Measurements from ENCODE around the gene ABLIM3. TPM values are rescaled to one million over a fixed set of nuclear protein-coding genes. Genes with fewer than 3 reads are reported as not detected.

ABLIM3 gene
- total RNA-seq, 6 experiments from 2014 or later, result 29.3 to 54.1 (median 48.3) TPM

DNA sequence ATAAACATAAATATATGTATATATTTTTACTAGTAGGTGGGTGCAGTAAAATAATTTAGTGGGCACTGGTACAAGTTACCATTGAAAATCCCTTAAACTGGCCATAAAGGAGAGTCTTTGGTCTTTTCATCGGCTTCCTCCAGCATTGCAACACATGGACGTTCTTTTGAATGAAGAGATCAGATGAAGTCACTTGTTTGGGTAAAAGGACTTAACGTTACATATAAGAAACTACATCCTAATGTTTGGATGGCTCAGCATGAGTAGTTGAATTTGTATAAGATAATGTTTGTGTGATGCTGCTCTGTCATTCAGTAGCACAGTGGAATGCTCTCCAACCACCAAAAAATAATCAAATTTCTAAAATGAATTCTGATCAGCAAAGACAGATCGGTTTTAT, 161.9 kb downstream of the ABLIM3 start:
- TF ChIP-seq, protein P1, sequence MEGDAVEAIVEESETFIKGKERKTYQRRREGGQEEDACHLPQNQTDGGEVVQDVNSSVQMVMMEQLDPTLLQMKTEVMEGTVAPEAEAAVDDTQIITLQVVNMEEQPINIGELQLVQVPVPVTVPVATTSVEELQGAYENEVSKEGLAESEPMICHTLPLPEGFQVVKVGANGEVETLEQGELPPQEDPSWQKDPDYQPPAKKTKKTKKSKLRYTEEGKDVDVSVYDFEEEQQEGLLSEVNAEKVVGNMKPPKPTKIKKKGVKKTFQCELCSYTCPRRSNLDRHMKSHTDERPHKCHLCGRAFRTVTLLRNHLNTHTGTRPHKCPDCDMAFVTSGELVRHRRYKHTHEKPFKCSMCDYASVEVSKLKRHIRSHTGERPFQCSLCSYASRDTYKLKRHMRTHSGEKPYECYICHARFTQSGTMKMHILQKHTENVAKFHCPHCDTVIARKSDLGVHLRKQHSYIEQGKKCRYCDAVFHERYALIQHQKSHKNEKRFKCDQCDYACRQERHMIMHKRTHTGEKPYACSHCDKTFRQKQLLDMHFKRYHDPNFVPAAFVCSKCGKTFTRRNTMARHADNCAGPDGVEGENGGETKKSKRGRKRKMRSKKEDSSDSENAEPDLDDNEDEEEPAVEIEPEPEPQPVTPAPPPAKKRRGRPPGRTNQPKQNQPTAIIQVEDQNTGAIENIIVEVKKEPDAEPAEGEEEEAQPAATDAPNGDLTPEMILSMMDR (IDR thresholded peaks at IDR 0.05), result no peak
- Mint-ChIP-seq H3K36me3 (ENCODE audit: low read depth) (no peaks in the 10 kb centered on the region), H3K4me1 (ENCODE audit: low read depth) (peaks cover 29% of the 10 kb centered on the region), H3K9me3 (no peaks in the 10 kb centered on the region), H3K4me3 (no peak overlapping the region), H3K27me3 (ENCODE audit: insufficient read depth) (peaks cover 1% of the 10 kb centered on the region), H3K27ac (no peak overlapping the region)
- DNase-seq, result no peak

DNA sequence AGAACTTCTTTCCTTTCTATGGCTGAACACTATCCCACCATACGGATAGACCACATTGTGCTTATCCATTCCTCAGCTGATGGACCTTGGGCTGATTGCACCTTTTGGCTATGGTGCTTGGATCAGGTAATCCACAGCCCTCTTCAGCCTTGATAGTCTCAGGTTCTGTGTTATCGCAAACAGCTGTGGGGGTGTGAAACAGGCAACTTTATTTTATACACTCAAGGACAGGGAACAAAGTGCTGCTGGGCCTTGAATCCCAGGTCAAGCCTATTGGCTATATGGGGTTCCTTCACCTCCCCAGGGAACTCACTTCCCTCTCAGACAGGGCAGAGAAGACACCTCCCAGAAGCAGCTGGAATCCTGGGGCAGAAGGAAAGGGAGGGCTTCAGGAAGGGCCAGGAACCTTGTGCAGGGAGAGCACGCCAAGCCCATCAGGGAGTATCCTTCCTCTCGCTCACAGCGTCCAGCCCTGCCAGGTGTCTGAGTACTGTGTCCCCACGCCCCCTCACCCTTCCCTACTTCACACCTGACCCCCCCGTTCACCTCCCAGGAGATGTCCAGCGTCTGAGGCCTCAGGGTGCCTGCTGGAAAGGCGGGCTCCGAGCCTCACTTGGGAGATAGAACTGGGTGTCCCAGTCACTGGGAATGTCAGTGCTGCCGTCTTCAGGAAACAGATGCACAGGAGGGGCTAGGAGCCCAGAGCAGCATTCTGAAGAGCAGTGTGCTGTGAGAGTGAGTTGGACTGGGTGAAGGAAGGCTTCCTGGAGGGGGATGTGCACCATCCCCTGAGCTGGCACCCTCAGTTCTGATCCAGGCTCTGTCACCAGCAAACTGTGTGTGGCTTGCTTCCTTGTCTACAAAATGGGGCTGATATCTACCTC, 163.1 kb downstream of the ABLIM3 start:
- TF ChIP-seq, protein P1 (IDR thresholded peaks at IDR 0.05), result no peak
- Mint-ChIP-seq H3K27me3 (ENCODE audit: insufficient read depth) (peaks cover 1% of the 10 kb centered on the region), H3K4me1 (ENCODE audit: low read depth) (peaks cover 26% of the 10 kb centered on the region), H3K4me3 (no peak overlapping the region), H3K36me3 (ENCODE audit: low read depth) (no peaks in the 10 kb centered on the region), H3K9me3 (no peaks in the 10 kb centered on the region), H3K27ac (no peak overlapping the region)
- no peak for DNase-seq

DNA sequence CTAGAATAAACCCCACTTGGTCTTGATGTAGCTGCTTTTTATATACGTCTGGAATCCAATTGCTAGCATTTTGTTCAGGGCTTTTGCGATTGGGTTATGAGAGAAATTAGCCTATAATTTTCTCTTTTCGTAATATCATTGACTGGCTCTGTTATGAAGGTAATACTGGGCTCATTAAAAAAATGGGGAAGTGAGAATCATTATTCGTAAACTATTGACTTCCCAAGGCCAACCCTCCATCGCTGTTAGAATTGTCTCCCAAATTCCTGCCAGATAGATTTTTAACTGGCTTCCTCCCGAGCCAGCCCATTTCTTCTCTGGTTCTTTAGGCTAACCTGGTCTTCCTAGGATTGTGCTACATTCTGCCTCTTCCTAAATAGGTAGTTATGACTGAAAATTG, 168.1 kb downstream of the ABLIM3 start:
- no peak overlapping the region for H3K27ac Mint-ChIP-seq
- H3K9me3 Mint-ChIP-seq, result no peaks in the 10 kb centered on the region
- H3K27me3 Mint-ChIP-seq (ENCODE audit: insufficient read depth), result no peaks in the 10 kb centered on the region; the same call in 1 of the 2 replicates
- TF ChIP-seq, protein P1 (IDR thresholded peaks at IDR 0.05), result no peak
- DNase-seq, result no peak
- no peak overlapping the region for H3K4me3 Mint-ChIP-seq
- no peaks in the 10 kb centered on the region for H3K36me3 Mint-ChIP-seq (ENCODE audit: low read depth)
- peaks cover 10% of the 10 kb centered on the region for H3K4me1 Mint-ChIP-seq (ENCODE audit: low read depth)

Other genes starting within 250 kb of the ABLIM3 start
- 10 to 100 TPM in 4 of 6 experiments, 1 to 10 TPM in 2; 9.3 to 12.9 (median 10.7) TPM for gene SH3TC2, start 78.4 kb upstream of the ABLIM3 start, total RNA-seq (2021; fragmentation: NEBNext Ultra II Directional; extraction: Animal tissue kit (Norgen Biotek cat#: 25700))
- gene AFAP1L1, start 130.4 kb downstream of the ABLIM3 start, total RNA-seq (2021; fragmentation: NEBNext Ultra II Directional; extraction: Animal tissue kit (Norgen Biotek cat#: 25700)), result 1 to 10 TPM; 3.2 to 7.5 (median 5.4) TPM
- gene GRPEL2, start 204.0 kb downstream of the ABLIM3 start, total RNA-seq (2021; fragmentation: NEBNext Ultra II Directional; extraction: Animal tissue kit (Norgen Biotek cat#: 25700)), result 10 to 100 TPM; 15.6 to 18.9 (median 17.5) TPM
- gene PCYOX1L, start 216.6 kb downstream of the ABLIM3 start, total RNA-seq (2021; fragmentation: NEBNext Ultra II Directional; extraction: Animal tissue kit (Norgen Biotek cat#: 25700)), result 10 to 100 TPM in 5 of 6 experiments, 1 to 10 TPM in 1; 9.8 to 13.5 (median 11.0) TPM
- gene IL17B, start 237.8 kb downstream of the ABLIM3 start, total RNA-seq (2021; fragmentation: NEBNext Ultra II Directional; extraction: Animal tissue kit (Norgen Biotek cat#: 25700)), result under 1 TPM; 0.50 to 0.85 (median 0.76) TPM

Measured in HFFc6 (cell line).